ENCODE results near the gene SLC26A1. TPM values are rescaled to one million over a fixed set of nuclear protein-coding genes. Genes with fewer than 3 reads are reported as not detected.
"Not testable (repeated sequence)": the region's sequence is repeated elsewhere in the genome, so short reads cannot be mapped to it uniquely, and the experiment has no call there.

Gene SLC26A1
- total RNA-seq, 1 donor from 2014 or later = 2.6 TPM

- no peaks in the 10 kb centered on the region for H3K36me3 Mint-ChIP-seq (ENCODE audit: insufficient read depth)
- no peaks in the 10 kb centered on the region for H3K4me1 Mint-ChIP-seq (ENCODE audit: low read depth)
- no peak for DNase-seq (ENCODE audit: low spot score, unreplicated experiment)
- no peak overlapping the region for H3K4me3 Mint-ChIP-seq (ENCODE audit: low read depth)
- H3K9me3 Mint-ChIP-seq (ENCODE audit: low read depth) = no peaks in the 10 kb centered on the region
- no peak for TF ChIP-seq CTCF (IDR thresholded peaks at IDR 0.05; ENCODE audit: unreplicated experiment)
- no peak overlapping the region for H3K27ac Mint-ChIP-seq
- peaks cover 3% of the 10 kb centered on the region for H3K27me3 Mint-ChIP-seq
These were observed 14.1 kb downstream of the SLC26A1 start for GRCh38 chr4:978957-979701.

DNA sequence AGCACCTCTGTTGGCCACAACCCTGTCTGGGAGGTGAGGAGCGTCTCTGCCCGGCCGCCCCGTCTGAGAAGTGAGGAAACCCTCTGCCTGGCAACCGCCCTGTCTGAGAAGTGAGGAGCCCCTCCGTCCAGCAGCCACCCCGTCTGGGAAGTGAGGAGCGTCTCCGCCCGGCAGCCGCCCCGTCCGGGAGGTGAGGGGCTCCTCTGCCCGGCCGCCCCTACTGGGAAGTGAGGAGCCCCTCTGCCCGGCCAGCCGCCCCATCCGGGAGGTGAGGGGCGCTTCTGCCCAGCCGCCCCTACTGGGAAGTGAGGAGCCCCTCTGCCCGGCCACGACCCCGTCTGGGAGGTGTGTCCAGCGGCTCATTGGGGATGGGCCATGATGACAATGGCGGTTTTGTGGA lies 17.2 kb downstream of the SLC26A1 start:
- DNase-seq (ENCODE audit: low spot score, unreplicated experiment); H3K4me1 Mint-ChIP-seq (ENCODE audit: low read depth); H3K9me3 Mint-ChIP-seq (ENCODE audit: low read depth); H3K27ac Mint-ChIP-seq; H3K27me3 Mint-ChIP-seq; H3K36me3 Mint-ChIP-seq (ENCODE audit: insufficient read depth); H3K4me3 Mint-ChIP-seq (ENCODE audit: low read depth): not testable (repeated sequence)

DNA sequence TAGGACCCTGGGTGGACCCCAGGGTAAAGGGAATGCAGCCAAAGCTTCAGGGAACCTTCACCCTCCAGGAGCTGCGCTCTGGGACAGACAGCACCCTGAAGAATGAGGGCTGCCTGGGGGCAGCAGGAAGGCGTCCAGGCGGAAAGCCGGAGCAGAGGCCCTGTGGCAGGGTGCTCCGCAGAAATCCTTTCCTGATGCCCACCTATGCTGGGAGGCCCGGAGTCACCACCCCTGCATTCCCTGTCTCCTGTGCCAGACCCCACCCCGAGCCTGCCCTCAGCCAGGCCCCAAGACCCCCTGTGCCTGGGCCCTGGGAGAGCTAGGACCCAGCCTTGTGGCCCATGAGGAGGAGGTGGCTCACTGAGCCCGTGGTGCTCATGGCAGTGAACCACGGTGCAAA lies 18.5 kb downstream of the SLC26A1 start:
- Mint-ChIP-seq H3K27ac (no peak overlapping the region), H3K4me3 (ENCODE audit: low read depth) (no peak overlapping the region), H3K36me3 (ENCODE audit: insufficient read depth) (no peaks in the 10 kb centered on the region), H3K9me3 (ENCODE audit: low read depth) (no peaks in the 10 kb centered on the region), H3K4me1 (ENCODE audit: low read depth) (no peaks in the 10 kb centered on the region), H3K27me3 (peaks cover 4% of the 10 kb centered on the region)
- TF ChIP-seq CTCF (IDR thresholded peaks at IDR 0.05; ENCODE audit: unreplicated experiment) = no peak
- no peak for DNase-seq (ENCODE audit: low spot score, unreplicated experiment)

- peak; percentile 78 for DNase-seq (ENCODE audit: low spot score, unreplicated experiment)
- H3K9me3 Mint-ChIP-seq (ENCODE audit: low read depth) = no peaks in the 10 kb centered on the region
- peak within 1 kb of the TSS; percentile 56 for H3K4me3 Mint-ChIP-seq (ENCODE audit: low read depth)
- no peaks in the 10 kb centered on the region for H3K36me3 Mint-ChIP-seq (ENCODE audit: insufficient read depth)
- no peaks in the 10 kb centered on the region for H3K4me1 Mint-ChIP-seq (ENCODE audit: low read depth)
- H3K27ac Mint-ChIP-seq = no peak within 1 kb of the TSS
- H3K27me3 Mint-ChIP-seq = peaks cover 4% of the 10 kb centered on the region
- TF ChIP-seq CTCF (IDR thresholded peaks at IDR 0.05; ENCODE audit: unreplicated experiment) = no peak
These were observed 19.5 kb downstream of the SLC26A1 start, which contains the start of gene DGKQ for GRCh38 chr4:973431-974397. DGKQ (minus strand) TSS chr4:973569; CDS start chr4:973482, 87 bp downstream.

DNA sequence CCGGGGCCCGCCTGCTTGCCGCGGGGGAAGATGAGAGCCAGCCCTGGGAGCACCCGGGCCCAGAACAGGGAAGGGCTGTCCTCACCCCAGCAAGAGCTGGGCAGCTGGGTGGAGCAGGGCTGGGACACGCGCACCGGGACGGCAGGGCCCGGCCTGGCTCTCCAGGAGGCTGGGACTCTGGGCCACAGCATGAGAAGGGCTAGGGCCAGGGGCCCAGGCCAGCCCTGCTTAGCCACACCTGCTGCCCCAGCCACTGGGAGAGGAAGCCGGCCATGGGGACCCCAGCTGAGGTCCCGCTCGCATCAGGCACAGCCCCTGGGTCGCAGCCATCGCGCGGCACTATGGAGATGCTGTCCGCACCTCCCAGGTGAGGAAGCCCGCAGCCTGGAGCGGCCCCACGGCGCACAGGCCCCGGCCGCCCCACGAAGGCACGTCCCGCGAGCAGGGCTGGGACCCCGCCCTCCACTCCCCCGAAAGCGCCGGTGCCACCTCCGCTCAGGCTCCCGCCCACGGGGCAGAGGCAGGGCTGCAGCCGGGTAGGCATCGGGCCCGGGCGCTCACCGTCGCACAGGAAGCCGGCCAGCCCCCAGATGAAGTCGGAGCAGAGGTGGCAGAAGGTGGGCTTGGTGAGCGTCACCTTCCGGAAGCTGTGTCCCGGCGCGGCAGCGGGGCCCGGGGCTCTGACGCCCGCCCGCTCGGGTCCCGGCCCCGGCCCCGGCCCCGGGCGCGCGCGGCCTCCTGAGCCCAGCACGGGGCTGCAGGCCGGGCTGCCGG lies 20.4 kb downstream of the SLC26A1 start:
- no peak for TF ChIP-seq CTCF (IDR thresholded peaks at IDR 0.05; ENCODE audit: unreplicated experiment)
- DNase-seq (ENCODE audit: low spot score, unreplicated experiment) = no peak
- no peak overlapping the region for H3K27ac Mint-ChIP-seq
- peak overlapping the region; percentile 56 for H3K4me3 Mint-ChIP-seq (ENCODE audit: low read depth)
- peaks cover 4% of the 10 kb centered on the region for H3K27me3 Mint-ChIP-seq
- H3K4me1 Mint-ChIP-seq (ENCODE audit: low read depth) = no peaks in the 10 kb centered on the region
- H3K9me3 Mint-ChIP-seq (ENCODE audit: low read depth) = no peaks in the 10 kb centered on the region
- no peaks in the 10 kb centered on the region for H3K36me3 Mint-ChIP-seq (ENCODE audit: insufficient read depth)

Measured in progenitor cell of endocrine pancreas (in vitro differentiated cells).